Memory B cell (primary cell): ENCODE data around the gene NAGPA.

Experiments
- ATAC-seq: fragments of 150-1000 bp; cut with Tn5 transposase; 2 replicates; pipeline ENCODE4 v1.10.0; 2021; ENCODE audit warnings: low read depth, mild to moderate bottlenecking, moderate library complexity
- DNase-seq, 2 donors: peaks; one replicate each; pipeline ENCODE4 v3.0.0; 2022; ENCODE audit warnings: low spot score in 2 of 2
- H3K27ac Mint-ChIP-seq: one replicate; pipeline ENCODE4 v1.8.0; 2022; ENCODE audit warnings: mild to moderate bottlenecking, moderate library complexity, mixed read lengths
- H3K27me3 Mint-ChIP-seq: one replicate; pipeline ENCODE4 v1.8.0; 2022; ENCODE audit warnings: mixed read lengths
- H3K36me3 Mint-ChIP-seq: one replicate; pipeline ENCODE4 v1.8.0; 2022; ENCODE audit warnings: mild to moderate bottlenecking, mixed read lengths
- H3K4me1 Mint-ChIP-seq: one replicate; pipeline ENCODE4 v1.8.0; 2022; ENCODE audit warnings: mixed read lengths
- H3K4me3 Mint-ChIP-seq: one replicate; pipeline ENCODE4 v1.8.0; 2022; ENCODE audit warnings: mild to moderate bottlenecking, moderate library complexity, mixed read lengths
- H3K9me3 Mint-ChIP-seq: one replicate; pipeline ENCODE4 v1.8.0; 2022; ENCODE audit warnings: mixed read lengths

Gene NAGPA

GRCh38 chr16:5028950-5029475 lies 4.7 kb downstream of the NAGPA start:
- H3K27ac Mint-ChIP-seq: no peak overlapping the region
- no peaks in the 10 kb centered on the region for H3K9me3 Mint-ChIP-seq
- DNase-seq (no peak), ATAC-seq (no peak)
- H3K27me3 Mint-ChIP-seq: no peaks in the 10 kb centered on the region
- H3K4me1 Mint-ChIP-seq: peaks cover 10% of the 10 kb centered on the region
- no peak overlapping the region for H3K4me3 Mint-ChIP-seq
- peaks cover 9% of the 10 kb centered on the region for H3K36me3 Mint-ChIP-seq

- H3K9me3 Mint-ChIP-seq: no peaks in the 10 kb centered on the region
- H3K36me3 Mint-ChIP-seq: peaks cover 9% of the 10 kb centered on the region
- ATAC-seq: no peak
- no peak for DNase-seq
- H3K4me1 Mint-ChIP-seq: peaks cover 6% of the 10 kb centered on the region
- H3K27me3 Mint-ChIP-seq: no peaks in the 10 kb centered on the region
- H3K27ac Mint-ChIP-seq: no peak overlapping the region
- no peak overlapping the region for H3K4me3 Mint-ChIP-seq
These were observed 6.0 kb downstream of the NAGPA start for GRCh38 chr16:5027575-5028235.

GRCh38 chr16:5027086-5027485 lies 6.6 kb downstream of the NAGPA start:
- Mint-ChIP-seq H3K9me3 (no peaks in the 10 kb centered on the region), H3K27ac (peak overlapping the region; percentile 6), H3K36me3 (peaks cover 9% of the 10 kb centered on the region), H3K27me3 (no peaks in the 10 kb centered on the region), H3K4me1 (peaks cover 4% of the 10 kb centered on the region), H3K4me3 (no peak overlapping the region)
- ATAC-seq: no peak
- no peak for DNase-seq

- Mint-ChIP-seq H3K9me3 (no peaks in the 10 kb centered on the region), H3K27ac (peak overlapping the region; percentile 6), H3K36me3 (peaks cover 9% of the 10 kb centered on the region), H3K4me3 (no peak overlapping the region), H3K4me1 (peaks cover 4% of the 10 kb centered on the region), H3K27me3 (no peaks in the 10 kb centered on the region)
- DNase-seq (no peak), ATAC-seq (no peak)
These were observed 7.1 kb downstream of the NAGPA start for GRCh38 chr16:5026664-5027063.

- peak; percentile 37 for ATAC-seq
- H3K36me3 Mint-ChIP-seq: peaks cover 8% of the 10 kb centered on the region
These were observed 8.5 kb downstream of the NAGPA start for GRCh38 chr16:5025171-5025632.

GRCh38 chr16:5024632-5025031 lies 9.1 kb downstream of the NAGPA start:
- H3K36me3 Mint-ChIP-seq: peaks cover 8% of the 10 kb centered on the region
- no peaks in the 10 kb centered on the region for H3K9me3 Mint-ChIP-seq
- peaks cover 4% of the 10 kb centered on the region for H3K4me1 Mint-ChIP-seq
- no peak overlapping the region for H3K4me3 Mint-ChIP-seq
- no peak overlapping the region for H3K27ac Mint-ChIP-seq
- ATAC-seq: no peak
- H3K27me3 Mint-ChIP-seq: no peaks in the 10 kb centered on the region
- no peak for DNase-seq

More at GRCh38 chr16:5025171-5025632, 8.5 kb downstream of the NAGPA start:
- no peak overlapping the region for H3K27ac Mint-ChIP-seq
- no peak for DNase-seq
- no peak overlapping the region for H3K4me3 Mint-ChIP-seq
- peaks cover 4% of the 10 kb centered on the region for H3K4me1 Mint-ChIP-seq
- H3K9me3 Mint-ChIP-seq: no peaks in the 10 kb centered on the region
- H3K27me3 Mint-ChIP-seq: no peaks in the 10 kb centered on the region

- H3K27me3 Mint-ChIP-seq: no peaks in the 10 kb centered on the region
- no peak overlapping the region for H3K27ac Mint-ChIP-seq
- DNase-seq: no peak
- no peaks in the 10 kb centered on the region for H3K4me1 Mint-ChIP-seq
- H3K36me3 Mint-ChIP-seq: peaks cover 2% of the 10 kb centered on the region
- no peaks in the 10 kb centered on the region for H3K9me3 Mint-ChIP-seq
- no peak for ATAC-seq
- no peak overlapping the region for H3K4me3 Mint-ChIP-seq
These were observed 11.2 kb downstream of the NAGPA start for GRCh38 chr16:5022521-5022920.

- ATAC-seq (no peak), DNase-seq (no peak)
- H3K27me3 Mint-ChIP-seq: peaks cover 2% of the 10 kb centered on the region
- H3K4me1 Mint-ChIP-seq: no peaks in the 10 kb centered on the region
- H3K9me3 Mint-ChIP-seq: no peaks in the 10 kb centered on the region
- no peak overlapping the region for H3K27ac Mint-ChIP-seq
- H3K4me3 Mint-ChIP-seq: no peak overlapping the region
- no peaks in the 10 kb centered on the region for H3K36me3 Mint-ChIP-seq
These were observed 13.2 kb downstream of the NAGPA start for GRCh38 chr16:5020551-5020950.

GRCh38 chr16:5019775-5020174 lies 14.0 kb downstream of the NAGPA start:
- H3K9me3 Mint-ChIP-seq: no peaks in the 10 kb centered on the region
- no peak overlapping the region for H3K4me3 Mint-ChIP-seq
- no peak for ATAC-seq
- peaks cover 2% of the 10 kb centered on the region for H3K27me3 Mint-ChIP-seq
- no peak overlapping the region for H3K27ac Mint-ChIP-seq
- DNase-seq: no peak
- H3K4me1 Mint-ChIP-seq: no peaks in the 10 kb centered on the region
- H3K36me3 Mint-ChIP-seq: no peaks in the 10 kb centered on the region

GRCh38 chr16:5018793-5019192 lies 14.9 kb downstream of the NAGPA start:
- Mint-ChIP-seq H3K9me3 (no peaks in the 10 kb centered on the region), H3K36me3 (no peaks in the 10 kb centered on the region), H3K27ac (no peak overlapping the region), H3K27me3 (peaks cover 5% of the 10 kb centered on the region), H3K4me1 (no peaks in the 10 kb centered on the region), H3K4me3 (no peak overlapping the region)
- ATAC-seq (no peak), DNase-seq (no peak)

GRCh38 chr16:5017678-5017969 lies 16.1 kb downstream of the NAGPA start:
- Mint-ChIP-seq H3K36me3 (no peaks in the 10 kb centered on the region), H3K27me3 (peaks cover 6% of the 10 kb centered on the region), H3K4me1 (no peaks in the 10 kb centered on the region), H3K27ac (no peak overlapping the region), H3K9me3 (no peaks in the 10 kb centered on the region), H3K4me3 (no peak overlapping the region)
- ATAC-seq (no peak), DNase-seq (no peak)

GRCh38 chr16:5016967-5017677 lies 16.6 kb downstream of the NAGPA start:
- H3K27ac Mint-ChIP-seq: no peak overlapping the region
- H3K36me3 Mint-ChIP-seq: no peaks in the 10 kb centered on the region
- H3K4me1 Mint-ChIP-seq: no peaks in the 10 kb centered on the region
- DNase-seq: no peak
- H3K9me3 Mint-ChIP-seq: no peaks in the 10 kb centered on the region
- peaks cover 6% of the 10 kb centered on the region for H3K27me3 Mint-ChIP-seq
- H3K4me3 Mint-ChIP-seq: no peak overlapping the region
- no peak for ATAC-seq

GRCh38 chr16:5015887-5016286 lies 17.8 kb downstream of the NAGPA start:
- Mint-ChIP-seq H3K27ac (no peak overlapping the region), H3K27me3 (peaks cover 8% of the 10 kb centered on the region), H3K36me3 (no peaks in the 10 kb centered on the region), H3K4me3 (no peak overlapping the region), H3K4me1 (no peaks in the 10 kb centered on the region), H3K9me3 (no peaks in the 10 kb centered on the region)
- ATAC-seq (no peak), DNase-seq (no peak)

- DNase-seq: no peak
- Mint-ChIP-seq H3K4me3 (no peak overlapping the region), H3K36me3 (no peaks in the 10 kb centered on the region), H3K27me3 (peaks cover 12% of the 10 kb centered on the region), H3K9me3 (no peaks in the 10 kb centered on the region), H3K27ac (no peak overlapping the region), H3K4me1 (no peaks in the 10 kb centered on the region)
- no peak for ATAC-seq
These were observed 18.4 kb downstream of the NAGPA start for GRCh38 chr16:5015351-5015750.

- Mint-ChIP-seq H3K27ac (no peak overlapping the region), H3K4me1 (no peaks in the 10 kb centered on the region), H3K27me3 (peaks cover 17% of the 10 kb centered on the region), H3K9me3 (no peaks in the 10 kb centered on the region), H3K36me3 (no peaks in the 10 kb centered on the region), H3K4me3 (no peak overlapping the region)
- ATAC-seq: no peak
- no peak for DNase-seq
These were observed 20.8 kb downstream of the NAGPA start for GRCh38 chr16:5012887-5013286.
